ENCODE results near the gene RAB26.
"Not testable (repeated sequence)": the region's sequence is repeated elsewhere in the genome, so short reads cannot be mapped to it uniquely, and the experiment has no call there.

- not testable (repeated sequence) for TF ChIP-seq EZH2 (IDR thresholded peaks at IDR 0.05; ENCODE audit: insufficient read depth, poor library complexity, severe bottlenecking); EZH2phosphoT487 (IDR thresholded peaks at IDR 0.05; ENCODE audit: insufficient read depth, low read depth)
Measured at GRCh38 chr16:2101581-2101980, 46.8 kb upstream of the RAB26 start.
